HEK293 (cell line): ENCODE measurements around the gene POLD2.
"Not testable (repeated sequence)": the region's sequence is repeated elsewhere in the genome, so short reads cannot be mapped to it uniquely, and the experiment has no call there.

Source experiments
- CTCF ChIA-PET: fragments of 350-600 bp; formaldehyde crosslinking; extraction: SDS; loops from one replicate; lab custom pipeline; 2021; ENCODE audit warnings: antibody characterized with exemption; lab: Yijun Ruan, JAX
- POLR2A ChIA-PET: fragments of 300-600 bp; formaldehyde crosslinking; extraction: SDS; loops from one replicate; lab custom pipeline; 2020; ENCODE audit warnings: antibody characterized with exemption, inconsistent platforms; lab: Yijun Ruan, JAX
- H3K27ac ChIP-seq: fragments of 200-500 bp; sonication (Bioruptor generic); 2 replicates; pipeline ENCODE4 v1.5.1; 2014; ENCODE audit warnings: low read depth, low read length, control low read depth, inconsistent platforms; ENCODE audit errors: extremely low read depth
- H3K36me3 ChIP-seq, 2 experiments: fragments of 200-500 bp in 1 of 2; sonication (Bioruptor generic) in 1 of 2; 1 replicate in 1 of 2; 2 replicates in 1 of 2; pipeline ENCODE4 v1.5.1; 2014 to 2017; ENCODE audit warnings: inconsistent platforms in 2 of 2, low read length in 2 of 2; ENCODE audit not compliant: control insufficient read depth in 2 of 2, insufficient read depth in 1 of 2
- H3K4me1 ChIP-seq: fragments of 200-500 bp; sonication (Bioruptor generic); 2 replicates; pipeline ENCODE4 v1.5.1; 2014; ENCODE audit warnings: mild to moderate bottlenecking, low read length, inconsistent platforms; ENCODE audit not compliant: control insufficient read depth, insufficient read depth
- H3K4me3 ChIP-seq: 2 replicates; pipeline ENCODE4 v1.5.1; 2011; ENCODE audit warnings: low read depth, mild to moderate bottlenecking, control low read depth, low read length, moderate library complexity
- H3K9me3 ChIP-seq: fragments of 200-500 bp; sonication (Bioruptor generic); 2 replicates; pipeline ENCODE4 v1.5.1; 2014; ENCODE audit warnings: low read depth, low read length, inconsistent platforms; ENCODE audit not compliant: control insufficient read depth, insufficient read depth
- ATF2 ChIP-seq: fragments of 450-650 bp; formaldehyde crosslinking; IDR thresholded peaks from 2 replicates; pipeline ENCODE4 v1.5.1; 2016; ENCODE audit warnings: missing biosample characterization, missing genetic modification characterization, low read depth
- HOXC10 ChIP-seq: sonication (generic); formaldehyde crosslinking; IDR thresholded peaks from 2 replicates; pipeline ENCODE4 v1.8.1; 2023; ENCODE audit warnings: mild to moderate bottlenecking, missing genetic modification reagents
- PRDM10 ChIP-seq: fragments of 450-650 bp; formaldehyde crosslinking; IDR thresholded peaks from 2 replicates; pipeline ENCODE4 v1.5.1; 2016; ENCODE audit warnings: missing biosample characterization, missing genetic modification characterization
- ZBTB48 ChIP-seq: fragments of 450-650 bp; formaldehyde crosslinking; IDR thresholded peaks from 2 replicates; pipeline ENCODE4 v1.5.1; 2016; ENCODE audit warnings: missing biosample characterization, missing genetic modification characterization
- ZNF133 ChIP-seq: fragments of 450-650 bp; formaldehyde crosslinking; IDR thresholded peaks from 2 replicates; pipeline ENCODE4 v1.5.1; 2016; ENCODE audit warnings: missing biosample characterization, missing genetic modification characterization
- ZNF140 ChIP-seq: fragments of 450-650 bp; formaldehyde crosslinking; IDR thresholded peaks from 2 replicates; pipeline ENCODE4 v1.5.1; 2016; ENCODE audit warnings: missing biosample characterization, missing genetic modification characterization
- ZNF169 ChIP-seq: fragments of 450-650 bp; formaldehyde crosslinking; IDR thresholded peaks from 2 replicates; pipeline ENCODE4 v1.5.1; 2016; ENCODE audit warnings: missing biosample characterization, missing genetic modification characterization
- ZNF2 ChIP-seq: fragments of 450-650 bp; formaldehyde crosslinking; IDR thresholded peaks from 2 replicates; pipeline ENCODE4 v1.5.1; 2016; ENCODE audit warnings: missing biosample characterization, missing genetic modification characterization
- ZNF350 ChIP-seq: fragments of 450-650 bp; formaldehyde crosslinking; IDR thresholded peaks from 2 replicates; pipeline ENCODE4 v1.5.0; 2017; ENCODE audit warnings: missing biosample characterization, mild to moderate bottlenecking, missing genetic modification characterization
- ZNF514 ChIP-seq: fragments of 450-650 bp; formaldehyde crosslinking; IDR thresholded peaks from 2 replicates; pipeline ENCODE4 v1.5.1; 2016; ENCODE audit warnings: missing biosample characterization, missing genetic modification characterization
- ZNF549 ChIP-seq: fragments of 450-650 bp; IDR thresholded peaks from 2 replicates; pipeline ENCODE4 v1.5.1; 2018; ENCODE audit warnings: missing biosample characterization, missing genetic modification characterization, mild to moderate bottlenecking, inconsistent platforms, moderate library complexity
- ZNF626 ChIP-seq: fragments of 450-650 bp; sonication (Bioruptor Pico); formaldehyde crosslinking; IDR thresholded peaks from 2 replicates; pipeline ENCODE4 v1.5.1; 2018; ENCODE audit warnings: missing biosample characterization, missing genetic modification characterization, inconsistent platforms
- ZNF639 ChIP-seq: fragments of 450-650 bp; formaldehyde crosslinking; IDR thresholded peaks from 2 replicates; pipeline ENCODE4 v1.5.1; 2016; ENCODE audit warnings: missing biosample characterization, missing genetic modification characterization
- ZNF785 ChIP-seq: fragments of 450-650 bp; formaldehyde crosslinking; IDR thresholded peaks from 2 replicates; pipeline ENCODE4 v1.5.1; 2016; ENCODE audit warnings: missing biosample characterization, missing genetic modification characterization
- ZSCAN23 ChIP-seq: fragments of 450-650 bp; formaldehyde crosslinking; IDR thresholded peaks from 2 replicates; pipeline ENCODE4 v1.5.1; 2016; ENCODE audit warnings: missing biosample characterization, missing genetic modification characterization
- TF ChIP-seq, protein P1 (sequence below): fragments of 450-650 bp; formaldehyde crosslinking; IDR thresholded peaks from 2 replicates; pipeline ENCODE4 v1.5.1; 2016; ENCODE audit warnings: missing biosample characterization, missing genetic modification characterization
- TF ChIP-seq, protein P2 (sequence below): fragments of 450-650 bp; formaldehyde crosslinking; IDR thresholded peaks from 2 replicates; pipeline ENCODE4 v1.5.1; 2016; ENCODE audit warnings: missing biosample characterization, missing genetic modification characterization, borderline replicate concordance

Gene POLD2

GRCh38 chr7:44172803-44173424 is 49.6 kb upstream of the POLD2 start:
- POLR2A ChIA-PET, result no interaction called here
- no peaks in the 10 kb centered on the region for H3K9me3 ChIP-seq
- H3K4me1 ChIP-seq, result peaks cover 7% of the 10 kb centered on the region; the same call in 1 of the 2 replicates
- H3K4me3 ChIP-seq, result no peak overlapping the region
- no peak overlapping the region for H3K27ac ChIP-seq
- TF ChIP-seq ZNF350 (tag by site-specific recombination) (no peak), ZNF549 (tag by site-specific recombination) (no peak), PRDM10 (tag by site-specific recombination) (peak; percentile 86), HOXC10 (CRISPR knock-in tag) (no peak), ZNF169 (tag by site-specific recombination) (no peak), ZNF133 (no peak), ZNF785 (tag by site-specific recombination) (no peak)
- TF ChIP-seq, protein P1, sequence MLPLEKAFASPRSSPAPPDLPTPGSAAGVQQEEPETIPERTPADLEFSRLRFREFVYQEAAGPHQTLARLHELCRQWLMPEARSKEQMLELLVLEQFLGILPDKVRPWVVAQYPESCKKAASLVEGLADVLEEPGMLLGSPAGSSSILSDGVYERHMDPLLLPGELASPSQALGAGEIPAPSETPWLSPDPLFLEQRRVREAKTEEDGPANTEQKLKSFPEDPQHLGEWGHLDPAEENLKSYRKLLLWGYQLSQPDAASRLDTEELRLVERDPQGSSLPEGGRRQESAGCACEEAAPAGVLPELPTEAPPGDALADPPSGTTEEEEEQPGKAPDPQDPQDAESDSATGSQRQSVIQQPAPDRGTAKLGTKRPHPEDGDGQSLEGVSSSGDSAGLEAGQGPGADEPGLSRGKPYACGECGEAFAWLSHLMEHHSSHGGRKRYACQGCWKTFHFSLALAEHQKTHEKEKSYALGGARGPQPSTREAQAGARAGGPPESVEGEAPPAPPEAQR (tag by site-specific recombination), result no peak
- H3K36me3 ChIP-seq, result no peaks in the 10 kb centered on the region
- CTCF ChIA-PET, result interaction anchor here (1.0 kb wide), 1 partner anchor 68 kb away, joined by 3 read pairs; no protein-coding TSS in a partner anchor

DNA sequence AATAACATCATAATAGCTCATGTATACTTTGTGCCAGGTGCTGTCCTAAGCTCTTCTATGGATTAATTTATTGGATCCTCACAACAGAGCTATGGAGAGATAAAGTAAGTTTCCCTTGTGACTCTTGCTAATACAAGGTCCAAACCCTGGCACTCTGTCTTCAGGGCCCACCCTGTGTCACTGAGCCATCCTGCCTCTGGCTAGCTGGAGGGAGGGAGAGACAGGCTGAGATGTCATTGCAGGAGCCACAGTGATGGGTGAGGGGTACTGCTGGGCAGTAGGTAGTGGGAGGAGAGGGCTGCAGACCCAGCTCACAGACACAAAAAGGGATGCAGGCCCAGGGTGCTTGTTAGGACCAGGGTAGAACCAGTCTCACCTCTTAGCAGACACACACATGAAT is 49.0 kb upstream of the POLD2 start:
- H3K36me3 ChIP-seq, result no peaks in the 10 kb centered on the region
- TF ChIP-seq, protein P2, sequence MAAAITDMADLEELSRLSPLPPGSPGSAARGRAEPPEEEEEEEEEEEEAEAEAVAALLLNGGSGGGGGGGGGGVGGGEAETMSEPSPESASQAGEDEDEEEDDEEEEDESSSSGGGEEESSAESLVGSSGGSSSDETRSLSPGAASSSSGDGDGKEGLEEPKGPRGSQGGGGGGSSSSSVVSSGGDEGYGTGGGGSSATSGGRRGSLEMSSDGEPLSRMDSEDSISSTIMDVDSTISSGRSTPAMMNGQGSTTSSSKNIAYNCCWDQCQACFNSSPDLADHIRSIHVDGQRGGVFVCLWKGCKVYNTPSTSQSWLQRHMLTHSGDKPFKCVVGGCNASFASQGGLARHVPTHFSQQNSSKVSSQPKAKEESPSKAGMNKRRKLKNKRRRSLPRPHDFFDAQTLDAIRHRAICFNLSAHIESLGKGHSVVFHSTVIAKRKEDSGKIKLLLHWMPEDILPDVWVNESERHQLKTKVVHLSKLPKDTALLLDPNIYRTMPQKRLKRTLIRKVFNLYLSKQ (tag by site-specific recombination), result no peak
- TF ChIP-seq ZNF639 (tag by site-specific recombination) (no peak), ZBTB48 (no peak), ATF2 (no peak), ZNF626 (tag by site-specific recombination) (no peak), ZNF140 (tag by site-specific recombination) (no peak), ZNF514 (no peak), ZNF549 (tag by site-specific recombination) (no peak), ZSCAN23 (no peak), ZNF2 (tag by site-specific recombination) (no peak)
- TF ChIP-seq, all 188 proteins: peak for 0
- H3K4me1 ChIP-seq, result 0 out of 2 replicates have a peak, but pooled peaks cover 1% of the 10 kb centered on the region
- no peak overlapping the region for H3K27ac ChIP-seq
- POLR2A ChIA-PET, result no interaction called here
- CTCF ChIA-PET, result interaction anchor here (0.7 to 1.0 kb wide), 2 partner anchors 69 to 84 kb away, joined by 3 read pairs; no protein-coding TSS in a partner anchor
- H3K4me3 ChIP-seq, result no peak overlapping the region
- no peaks in the 10 kb centered on the region for H3K9me3 ChIP-seq

GRCh38 chr7:44171901-44172300 is 48.6 kb upstream of the POLD2 start:
- H3K36me3 ChIP-seq, POLR2A ChIA-PET, H3K9me3 ChIP-seq, H3K4me1 ChIP-seq, H3K27ac ChIP-seq, H3K4me3 ChIP-seq: not testable (repeated sequence)
- CTCF ChIA-PET, result interaction anchor here (0.7 kb wide), 1 partner anchor 83 kb away, joined by 3 read pairs; no protein-coding TSS in a partner anchor
